Peyer's patch (tissue), 4 donors: ENCODE measurements around the gene GRIK4. TPM values are rescaled to one million over a fixed set of nuclear protein-coding genes. Genes with fewer than 3 reads are reported as not detected.

Experiments used
- DNase-seq, 3 donors: peaks; one replicate each; pipeline ENCODE4 v3.0.0-alpha.2; 2017 to 2019
- H3K27ac ChIP-seq, 4 donors: fragments of 200-600 bp; sonication (generic); one replicate each; pipeline ENCODE4 v1.5.1; 2016 to 2019
- H3K27me3 ChIP-seq, 2 donors: fragments of 200-600 bp; sonication (generic); one replicate each; pipeline ENCODE4 v1.5.1; 2019
- H3K36me3 ChIP-seq, 3 donors: fragments of 200-600 bp; sonication (generic); one replicate each; pipeline ENCODE4 v1.5.1; 2016 to 2019
- H3K4me1 ChIP-seq, 4 donors: fragments of 200-600 bp; sonication (generic); one replicate each; pipeline ENCODE4 v1.5.1; 2016 to 2019
- H3K4me3 ChIP-seq, 4 donors: fragments of 200-600 bp; sonication (generic); 1 replicate in 3 of 4; 2 replicates in 1 of 4; pipeline ENCODE4 v1.5.1; 2016 to 2019; ENCODE audit warnings: mild to moderate bottlenecking in 1 of 4
- H3K9me3 ChIP-seq, 4 donors: fragments of 200-600 bp; sonication (generic); one replicate each; pipeline ENCODE4 v1.5.1; 2016 to 2019; ENCODE audit warnings: mild to moderate bottlenecking in 1 of 4
- POLR2A ChIP-seq, 2 donors: fragments of 450-650 bp; IDR thresholded peaks; one replicate each; pipeline ENCODE4 v1.5.1; 2017; ENCODE audit warnings: antibody characterized with exemption in 2 of 2, mild to moderate bottlenecking in 2 of 2, moderate library complexity in 2 of 2
- total RNA-seq, 4 donors: library from RNA; depleted of rRNA; stranded (reverse); fragments of >200 nt; gene quantifications; one replicate each; pipeline ENCODE4 v1.1.0, GENCODE V29; 2016
- TF ChIP-seq, protein P1 (sequence below), 6 experiments: fragments of 450-650 bp in 4 of 6; fragments of 200-600 bp in 2 of 6; sonication (generic) in 1 of 6; IDR thresholded peaks; one replicate each; pipeline ENCODE4 v1.5.1; 2017 to 2019; ENCODE audit warnings: antibody characterized with exemption in 6 of 6, mild to moderate bottlenecking in 3 of 6, moderate library complexity in 1 of 6

Gene GRIK4
- total RNA-seq, 4 donors from 2014 or later, result 0.40 to 2.5 TPM; not detected in 2

DNA sequence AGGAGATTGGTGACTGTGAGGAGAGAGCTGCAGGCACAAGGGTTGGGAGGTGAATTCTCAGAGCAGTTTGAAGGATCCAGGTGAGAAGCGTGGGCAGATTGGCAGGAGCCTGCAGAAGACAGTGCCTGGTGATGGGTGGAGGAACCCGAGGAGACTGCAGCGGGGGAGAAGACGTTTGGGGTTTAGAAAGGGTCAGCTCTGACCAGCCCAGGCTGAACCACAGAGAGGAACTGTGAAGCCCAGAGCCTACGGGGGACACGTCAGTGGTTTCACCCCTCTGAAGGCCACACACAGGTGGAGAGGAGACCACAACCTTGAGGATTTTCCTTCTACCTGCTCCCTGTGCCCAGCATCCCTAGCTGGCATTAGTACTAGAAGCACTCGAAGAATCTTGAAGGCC, 357.5 kb downstream of the GRIK4 start:
- TF ChIP-seq POLR2A (IDR thresholded peaks at IDR 0.05), result no peak
- TF ChIP-seq, protein P1, sequence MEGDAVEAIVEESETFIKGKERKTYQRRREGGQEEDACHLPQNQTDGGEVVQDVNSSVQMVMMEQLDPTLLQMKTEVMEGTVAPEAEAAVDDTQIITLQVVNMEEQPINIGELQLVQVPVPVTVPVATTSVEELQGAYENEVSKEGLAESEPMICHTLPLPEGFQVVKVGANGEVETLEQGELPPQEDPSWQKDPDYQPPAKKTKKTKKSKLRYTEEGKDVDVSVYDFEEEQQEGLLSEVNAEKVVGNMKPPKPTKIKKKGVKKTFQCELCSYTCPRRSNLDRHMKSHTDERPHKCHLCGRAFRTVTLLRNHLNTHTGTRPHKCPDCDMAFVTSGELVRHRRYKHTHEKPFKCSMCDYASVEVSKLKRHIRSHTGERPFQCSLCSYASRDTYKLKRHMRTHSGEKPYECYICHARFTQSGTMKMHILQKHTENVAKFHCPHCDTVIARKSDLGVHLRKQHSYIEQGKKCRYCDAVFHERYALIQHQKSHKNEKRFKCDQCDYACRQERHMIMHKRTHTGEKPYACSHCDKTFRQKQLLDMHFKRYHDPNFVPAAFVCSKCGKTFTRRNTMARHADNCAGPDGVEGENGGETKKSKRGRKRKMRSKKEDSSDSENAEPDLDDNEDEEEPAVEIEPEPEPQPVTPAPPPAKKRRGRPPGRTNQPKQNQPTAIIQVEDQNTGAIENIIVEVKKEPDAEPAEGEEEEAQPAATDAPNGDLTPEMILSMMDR (IDR thresholded peaks at IDR 0.05), result no peak
- DNase-seq, result no peak

DNA sequence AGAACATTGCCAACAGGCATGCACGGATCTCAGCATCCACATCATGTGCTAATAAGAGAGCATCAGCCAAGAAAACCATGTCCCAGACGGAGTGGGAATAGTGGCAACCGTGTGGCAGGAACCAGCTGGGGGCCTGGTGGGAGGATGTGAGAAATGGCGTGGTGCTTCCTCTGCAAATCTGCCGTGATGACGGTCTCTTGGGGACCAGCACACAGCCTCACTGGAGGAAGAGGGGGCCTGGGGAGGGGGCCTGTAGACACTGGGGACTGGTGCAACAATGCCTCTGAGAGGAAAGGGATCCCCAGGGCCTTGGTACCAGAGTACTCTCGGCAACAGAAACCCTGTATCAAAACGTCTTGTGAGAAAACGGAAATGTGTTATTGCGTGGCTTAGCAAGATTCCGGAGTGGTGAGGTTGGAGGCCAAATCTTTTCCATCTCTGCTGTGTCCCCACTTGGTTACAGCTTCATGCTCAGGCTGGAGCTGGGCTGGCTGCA, 358.0 kb downstream of the GRIK4 start:
- no peak for TF ChIP-seq POLR2A (IDR thresholded peaks at IDR 0.05)
- TF ChIP-seq, protein P1 (IDR thresholded peaks at IDR 0.05), result no peak
- H3K36me3 ChIP-seq, result no peaks in the 10 kb centered on the region
- H3K9me3 ChIP-seq, result no peaks in the 10 kb centered on the region
- DNase-seq, result no peak
- H3K27ac ChIP-seq, result no peak overlapping the region
- H3K27me3 ChIP-seq, result no peaks in the 10 kb centered on the region
- H3K4me3 ChIP-seq, result no peak overlapping the region
- H3K4me1 ChIP-seq, result no peaks in the 10 kb centered on the region

More for the DNA sequence above, 357.5 kb downstream of the GRIK4 start:
- H3K27ac ChIP-seq, result no peak overlapping the region
- H3K4me1 ChIP-seq, result no peaks in the 10 kb centered on the region
- H3K9me3 ChIP-seq, result no peaks in the 10 kb centered on the region
- no peak overlapping the region for H3K4me3 ChIP-seq
- H3K27me3 ChIP-seq, result no peaks in the 10 kb centered on the region
- H3K36me3 ChIP-seq, result no peaks in the 10 kb centered on the region

DNA sequence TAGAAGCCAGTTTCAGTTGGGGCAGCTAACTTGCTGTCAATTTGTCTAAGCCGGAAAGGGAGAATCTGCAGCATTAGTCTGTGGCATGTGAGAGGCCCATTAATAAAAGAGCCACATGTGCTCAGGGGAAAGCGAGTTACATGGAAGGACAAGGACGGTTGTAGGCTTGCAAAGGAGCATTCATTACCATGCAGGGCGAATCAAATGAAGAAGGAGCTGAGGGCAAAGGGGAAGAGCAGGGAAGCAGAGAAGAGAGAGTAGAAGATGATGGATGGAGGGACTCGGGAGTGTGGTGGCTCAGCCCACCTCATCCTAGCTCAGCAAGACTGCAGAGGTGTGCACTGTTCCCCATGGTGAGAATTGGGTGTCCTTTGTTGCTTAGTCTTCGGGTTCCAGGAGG, 359.6 kb downstream of the GRIK4 start:
- no peak overlapping the region for H3K27ac ChIP-seq
- no peak overlapping the region for H3K4me3 ChIP-seq
- H3K36me3 ChIP-seq, result no peaks in the 10 kb centered on the region
- no peaks in the 10 kb centered on the region for H3K9me3 ChIP-seq
- DNase-seq, result no peak
- TF ChIP-seq, protein P1 (IDR thresholded peaks at IDR 0.05), result no peak
- no peak for TF ChIP-seq POLR2A (IDR thresholded peaks at IDR 0.05)
- no peaks in the 10 kb centered on the region for H3K4me1 ChIP-seq
- H3K27me3 ChIP-seq, result no peaks in the 10 kb centered on the region

DNA sequence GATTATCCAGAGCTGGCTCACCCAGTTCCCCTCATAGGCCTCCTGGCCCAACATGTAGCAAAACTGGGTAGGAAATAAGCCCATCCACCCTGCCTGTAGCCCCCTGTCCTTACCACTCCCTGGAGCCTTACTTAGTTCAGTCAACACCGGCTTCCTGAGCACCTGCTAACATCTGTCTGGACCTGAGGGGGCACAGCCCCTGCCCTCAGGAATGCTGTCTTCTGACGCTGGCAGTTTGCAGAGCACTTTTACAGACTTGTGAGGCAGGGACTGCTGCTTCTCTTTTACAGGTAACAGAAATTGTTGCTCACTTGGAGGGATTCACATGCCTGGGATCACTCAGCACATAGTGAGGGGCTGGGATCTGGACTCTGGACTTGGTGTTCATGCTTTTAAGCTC, 360.4 kb downstream of the GRIK4 start:
- Histone ChIP-seq H3K4me1 (no peaks in the 10 kb centered on the region), H3K27ac (no peak overlapping the region), H3K4me3 (no peak overlapping the region), H3K36me3 (no peaks in the 10 kb centered on the region), H3K9me3 (no peaks in the 10 kb centered on the region), H3K27me3 (no peaks in the 10 kb centered on the region)
- DNase-seq, result no peak
- TF ChIP-seq, protein P1 (IDR thresholded peaks at IDR 0.05), result no peak
- TF ChIP-seq POLR2A (IDR thresholded peaks at IDR 0.05), result no peak

DNA sequence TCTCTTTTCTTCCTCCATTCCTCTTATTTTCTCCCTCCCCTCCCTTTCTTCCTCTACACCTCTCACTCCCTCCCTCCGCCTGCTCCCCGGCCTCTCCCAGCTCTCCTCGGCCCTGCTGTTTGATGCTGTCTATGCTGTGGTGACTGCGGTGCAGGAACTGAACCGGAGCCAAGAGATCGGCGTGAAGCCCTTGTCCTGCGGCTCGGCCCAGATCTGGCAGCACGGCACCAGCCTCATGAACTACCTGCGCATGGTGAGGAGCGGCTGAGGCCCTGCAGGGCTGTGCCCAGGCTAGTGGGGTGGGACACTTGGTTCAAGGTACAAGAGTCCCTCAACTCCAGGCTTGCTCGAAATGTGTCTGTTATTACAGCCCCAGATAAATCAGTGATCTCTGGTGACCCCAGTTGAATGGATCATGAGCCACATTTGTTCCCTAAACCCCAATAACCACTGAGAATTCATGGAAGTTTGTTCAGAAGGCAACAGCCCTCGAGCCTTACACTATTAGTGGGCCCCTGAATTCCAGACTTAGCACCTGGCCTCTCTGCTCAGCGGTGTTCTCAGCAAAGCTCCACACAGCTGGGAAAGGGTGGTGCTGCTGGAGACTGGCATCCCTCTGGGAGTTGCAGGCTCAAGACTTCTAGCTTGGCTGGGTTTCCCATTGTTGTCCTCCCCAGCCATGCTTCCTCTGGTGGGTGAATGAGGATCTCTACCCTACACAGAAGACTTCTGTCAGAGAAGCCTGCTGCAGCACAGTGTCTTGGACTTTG, 362.6 kb downstream of the GRIK4 start:
- no peaks in the 10 kb centered on the region for H3K36me3 ChIP-seq
- H3K9me3 ChIP-seq, result no peaks in the 10 kb centered on the region
- no peak overlapping the region for H3K27ac ChIP-seq

More for the DNA sequence above, 362.6 kb downstream of the GRIK4 start:
- Histone ChIP-seq H3K27me3 (no peaks in the 10 kb centered on the region), H3K4me1 (no peaks in the 10 kb centered on the region), H3K4me3 (no peak overlapping the region)
- TF ChIP-seq, protein P1 (IDR thresholded peaks at IDR 0.05), result no peak
- TF ChIP-seq POLR2A (IDR thresholded peaks at IDR 0.05), result no peak
- no peak for DNase-seq
